ENCODE results near the gene GPR143.

GPR143 gene

GRCh38 chrX:9745417-9746115, 20.1 kb downstream of the GPR143 start:
- no peak overlapping the region for H3K27ac Mint-ChIP-seq
- H3K27me3 Mint-ChIP-seq, result peaks cover 21% of the 10 kb centered on the region
- no peak for ATAC-seq
- peaks cover 6% of the 10 kb centered on the region for H3K36me3 Mint-ChIP-seq
- no peak overlapping the region for H3K4me3 Mint-ChIP-seq
- H3K4me1 Mint-ChIP-seq, result peaks cover 16% of the 10 kb centered on the region
- peaks cover 5% of the 10 kb centered on the region for H3K9me3 Mint-ChIP-seq

GRCh38 chrX:9739130-9739529, 26.5 kb downstream of the GPR143 start:
- Mint-ChIP-seq H3K27ac (no peak overlapping the region), H3K4me1 (no peaks in the 10 kb centered on the region), H3K9me3 (peaks cover under 1% of the 10 kb centered on the region), H3K27me3 (peaks cover 19% of the 10 kb centered on the region), H3K36me3 (no peaks in the 10 kb centered on the region), H3K4me3 (no peak overlapping the region)
- no peak for ATAC-seq

- Mint-ChIP-seq H3K27me3 (peaks cover 19% of the 10 kb centered on the region), H3K27ac (no peak overlapping the region), H3K4me3 (no peak overlapping the region), H3K4me1 (no peaks in the 10 kb centered on the region), H3K9me3 (peaks cover 3% of the 10 kb centered on the region), H3K36me3 (no peaks in the 10 kb centered on the region)
- ATAC-seq, result no peak
Measured at GRCh38 chrX:9738151-9738550, 27.5 kb downstream of the GPR143 start.

- no peak for ATAC-seq
- no peaks in the 10 kb centered on the region for H3K4me1 Mint-ChIP-seq
- H3K4me3 Mint-ChIP-seq, result no peak overlapping the region
- peaks cover 3% of the 10 kb centered on the region for H3K9me3 Mint-ChIP-seq
- H3K27me3 Mint-ChIP-seq, result peaks cover 19% of the 10 kb centered on the region
- H3K27ac Mint-ChIP-seq, result no peak overlapping the region
- H3K36me3 Mint-ChIP-seq, result no peaks in the 10 kb centered on the region
Measured at GRCh38 chrX:9737363-9737762, 28.3 kb downstream of the GPR143 start.

- peaks cover 14% of the 10 kb centered on the region for H3K9me3 Mint-ChIP-seq
- peak; percentile 66 for ATAC-seq
- no peak overlapping the region for H3K27ac Mint-ChIP-seq
- peaks cover 8% of the 10 kb centered on the region for H3K4me1 Mint-ChIP-seq
- no peak overlapping the region for H3K4me3 Mint-ChIP-seq
- H3K36me3 Mint-ChIP-seq, result no peaks in the 10 kb centered on the region
- H3K27me3 Mint-ChIP-seq, result no peaks in the 10 kb centered on the region
Measured at GRCh38 chrX:9730752-9731151, 34.9 kb downstream of the GPR143 start.

GRCh38 chrX:9730078-9730477, 35.6 kb downstream of the GPR143 start:
- Mint-ChIP-seq H3K27me3 (no peaks in the 10 kb centered on the region), H3K9me3 (peaks cover 14% of the 10 kb centered on the region), H3K27ac (no peak overlapping the region), H3K4me1 (peaks cover 8% of the 10 kb centered on the region), H3K36me3 (no peaks in the 10 kb centered on the region), H3K4me3 (no peak overlapping the region)
- ATAC-seq, result no peak

- H3K4me3 Mint-ChIP-seq, result no peak overlapping the region
- ATAC-seq, result no peak
- no peak overlapping the region for H3K27ac Mint-ChIP-seq
- H3K4me1 Mint-ChIP-seq, result peaks cover 8% of the 10 kb centered on the region
- peaks cover 14% of the 10 kb centered on the region for H3K9me3 Mint-ChIP-seq
- no peaks in the 10 kb centered on the region for H3K27me3 Mint-ChIP-seq
- no peaks in the 10 kb centered on the region for H3K36me3 Mint-ChIP-seq
Measured at GRCh38 chrX:9729171-9729885, 36.3 kb downstream of the GPR143 start.

GRCh38 chrX:9728261-9728660, 37.4 kb downstream of the GPR143 start:
- Mint-ChIP-seq H3K4me3 (no peak overlapping the region), H3K4me1 (peaks cover 8% of the 10 kb centered on the region), H3K9me3 (peaks cover 12% of the 10 kb centered on the region), H3K27ac (peak overlapping the region; percentile 19), H3K36me3 (no peaks in the 10 kb centered on the region), H3K27me3 (no peaks in the 10 kb centered on the region)
- no peak for ATAC-seq

- Mint-ChIP-seq H3K9me3 (peaks cover 19% of the 10 kb centered on the region), H3K4me3 (no peak overlapping the region), H3K36me3 (peaks cover 25% of the 10 kb centered on the region), H3K4me1 (peaks cover 8% of the 10 kb centered on the region), H3K27me3 (no peaks in the 10 kb centered on the region), H3K27ac (no peak overlapping the region)
- ATAC-seq, result no peak
Measured at GRCh38 chrX:9724711-9725110, 40.9 kb downstream of the GPR143 start.

GRCh38 chrX:9717376-9717775, 48.3 kb downstream of the GPR143 start:
- Mint-ChIP-seq H3K4me1 (no peaks in the 10 kb centered on the region), H3K27me3 (no peaks in the 10 kb centered on the region), H3K4me3 (no peak overlapping the region), H3K27ac (no peak overlapping the region), H3K36me3 (peaks cover 76% of the 10 kb centered on the region), H3K9me3 (peaks cover 4% of the 10 kb centered on the region)
- no peak for ATAC-seq

GRCh38 chrX:9710332-9710731, 55.3 kb downstream of the GPR143 start:
- H3K36me3 Mint-ChIP-seq, result peaks cover 39% of the 10 kb centered on the region
- no peak overlapping the region for H3K4me3 Mint-ChIP-seq
- peaks cover 15% of the 10 kb centered on the region for H3K4me1 Mint-ChIP-seq
- H3K27me3 Mint-ChIP-seq, result no peaks in the 10 kb centered on the region
- H3K9me3 Mint-ChIP-seq, result no peaks in the 10 kb centered on the region
- H3K27ac Mint-ChIP-seq, result no peak overlapping the region
- ATAC-seq, result no peak

- peak overlapping the region; percentile 66 for H3K27ac Mint-ChIP-seq
- peaks cover 38% of the 10 kb centered on the region for H3K36me3 Mint-ChIP-seq
- no peaks in the 10 kb centered on the region for H3K27me3 Mint-ChIP-seq
- ATAC-seq, result peak; percentile 81
- H3K4me1 Mint-ChIP-seq, result peaks cover 15% of the 10 kb centered on the region
- H3K4me3 Mint-ChIP-seq, result no peak overlapping the region
- H3K9me3 Mint-ChIP-seq, result no peaks in the 10 kb centered on the region
Measured at GRCh38 chrX:9708923-9709553, 56.6 kb downstream of the GPR143 start.

GRCh38 chrX:9708086-9708485, 57.6 kb downstream of the GPR143 start:
- no peak for ATAC-seq
- Mint-ChIP-seq H3K27ac (peak overlapping the region; percentile 66), H3K9me3 (no peaks in the 10 kb centered on the region), H3K4me1 (peaks cover 15% of the 10 kb centered on the region), H3K4me3 (no peak overlapping the region), H3K36me3 (peaks cover 46% of the 10 kb centered on the region), H3K27me3 (no peaks in the 10 kb centered on the region)

- H3K4me3 Mint-ChIP-seq, result no peak overlapping the region
- H3K4me1 Mint-ChIP-seq, result peaks cover 15% of the 10 kb centered on the region
- H3K36me3 Mint-ChIP-seq, result peaks cover 47% of the 10 kb centered on the region
- no peak overlapping the region for H3K27ac Mint-ChIP-seq
- no peak for ATAC-seq
- no peaks in the 10 kb centered on the region for H3K9me3 Mint-ChIP-seq
- no peaks in the 10 kb centered on the region for H3K27me3 Mint-ChIP-seq
Measured at GRCh38 chrX:9707306-9708033, 58.2 kb downstream of the GPR143 start.

- Mint-ChIP-seq H3K4me1 (peaks cover 15% of the 10 kb centered on the region), H3K36me3 (peaks cover 47% of the 10 kb centered on the region), H3K4me3 (no peak overlapping the region), H3K27me3 (no peaks in the 10 kb centered on the region), H3K27ac (no peak overlapping the region), H3K9me3 (no peaks in the 10 kb centered on the region)
- no peak for ATAC-seq
Measured at GRCh38 chrX:9706421-9706820, 59.2 kb downstream of the GPR143 start.
